KBM-7 (cell line): ENCODE data around the gene PRKAG2.
A peak's percentile ranks its signal among the peaks of the same experiment; 100 is the strongest.
"Not testable (repeated sequence)": the region's sequence is repeated elsewhere in the genome, so short reads cannot be mapped to it uniquely, and the experiment has no call there.

Experiments
- DNase-seq: peaks from one replicate; pipeline ENCODE4 v3.0.0-alpha.2; 2015
- in situ Hi-C: fragments of 300-500 bp; cut with MboI; formaldehyde crosslinking; loops from 2 replicates; pipeline ENCODE4 v1.14.3; 2020; ENCODE audit warnings: low sequenced_read_pairs, low pct_unique_long_range_greater_than_20kb, mixed read lengths

PRKAG2 gene

DNA sequence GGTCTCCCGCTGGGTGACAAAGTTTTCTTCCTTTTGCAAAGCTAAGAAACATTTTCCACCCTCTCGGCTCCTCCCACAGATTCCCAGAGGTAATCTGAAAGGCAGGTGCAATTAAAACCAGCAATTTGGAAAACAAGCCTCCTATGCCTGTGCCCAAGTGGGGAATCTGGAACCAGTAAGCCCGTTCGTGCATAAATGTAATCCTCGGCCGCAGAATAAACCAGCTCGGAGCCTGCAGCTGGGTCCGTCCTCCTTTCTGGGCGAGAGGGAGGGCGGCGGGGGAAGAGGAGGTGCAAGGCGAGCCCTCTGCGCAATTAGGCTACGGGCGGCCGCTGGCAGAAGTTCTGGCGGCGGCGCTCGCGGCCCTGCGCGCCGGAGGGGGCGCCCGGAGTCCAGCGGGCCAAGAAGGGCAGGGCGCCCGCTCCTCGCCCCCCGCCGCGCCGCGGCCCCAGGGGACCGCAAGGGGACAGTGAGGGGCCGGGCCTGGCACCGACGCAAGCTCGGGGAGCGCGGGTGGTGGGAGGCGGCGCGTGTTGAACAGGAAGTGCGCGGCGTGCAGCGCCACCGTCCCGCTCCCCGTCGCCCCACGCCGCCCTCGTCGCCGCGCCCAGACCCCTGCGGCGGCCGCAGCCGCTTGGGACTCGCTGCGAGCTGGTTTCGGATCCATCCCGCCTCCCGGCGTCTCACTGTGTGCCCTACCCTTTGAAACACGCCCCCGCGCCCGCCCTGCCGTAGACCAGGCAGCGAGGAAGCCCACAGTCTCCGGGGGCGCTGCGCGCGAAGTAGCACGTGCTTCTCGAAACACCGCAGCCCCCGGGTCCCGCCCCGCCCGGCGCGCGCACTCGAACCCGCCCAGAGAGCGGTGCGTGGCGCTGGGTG is at the start of gene PRKAG2:
TSS of gene PRKAG2 (minus strand) at position 217 of the 879 bp plus-strand sequence. CDS start 495 bp downstream, outside the sequence.
- in situ Hi-C loops = no loop called here
- DNase-seq = peak; percentile 76

GRCh38 chr7:151926336-151926712 is 49.4 kb upstream of the PRKAG2 start:
- DNase-seq = no peak
- in situ Hi-C loops = no loop called here

GRCh38 chr7:151925446-151926335 is 48.8 kb upstream of the PRKAG2 start:
- in situ Hi-C loops = no loop called here
- DNase-seq = peak; percentile 81

DNA sequence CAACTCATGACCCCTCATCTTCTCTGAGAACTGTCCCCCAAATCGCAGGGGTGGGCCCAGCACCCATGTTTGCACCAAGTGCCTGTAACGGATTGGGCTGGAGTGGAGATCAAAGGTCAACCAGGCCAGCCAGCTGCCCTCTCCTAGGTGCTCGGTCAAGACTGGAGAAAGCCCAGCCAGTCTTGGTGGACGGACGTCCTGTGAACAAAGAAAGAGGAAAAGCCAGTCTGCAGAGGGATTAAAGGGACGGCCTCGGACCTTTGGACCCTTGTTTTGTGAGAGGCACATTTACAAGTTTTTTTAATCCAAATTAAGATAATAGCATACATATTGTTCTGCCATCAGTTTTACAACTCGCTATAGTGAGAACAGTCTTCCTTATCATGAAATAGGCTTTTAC is 47.6 kb upstream of the PRKAG2 start:
- DNase-seq = no peak
- in situ Hi-C loops = no loop called here

DNA sequence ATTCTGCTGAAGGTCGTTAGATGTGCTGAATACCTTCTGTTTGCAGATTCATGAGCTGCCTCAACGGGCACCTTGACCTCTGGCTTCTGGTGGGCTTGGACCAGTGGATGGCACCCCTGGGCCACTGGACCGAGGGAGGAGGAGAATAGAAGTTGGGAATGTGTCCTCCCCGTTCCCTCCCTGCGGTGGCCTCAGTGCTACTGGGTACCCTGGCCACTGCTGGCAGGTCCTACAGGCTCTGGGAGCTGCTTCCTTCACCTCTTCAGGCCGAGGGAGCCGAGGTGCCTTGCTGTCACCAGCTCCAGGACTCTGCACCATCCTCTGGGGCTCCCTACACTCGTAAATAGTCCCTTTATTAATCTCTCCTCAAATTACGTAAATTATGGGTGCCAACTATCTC is 47.1 kb upstream of the PRKAG2 start:
- in situ Hi-C loops = no loop called here
- DNase-seq = no peak

DNA sequence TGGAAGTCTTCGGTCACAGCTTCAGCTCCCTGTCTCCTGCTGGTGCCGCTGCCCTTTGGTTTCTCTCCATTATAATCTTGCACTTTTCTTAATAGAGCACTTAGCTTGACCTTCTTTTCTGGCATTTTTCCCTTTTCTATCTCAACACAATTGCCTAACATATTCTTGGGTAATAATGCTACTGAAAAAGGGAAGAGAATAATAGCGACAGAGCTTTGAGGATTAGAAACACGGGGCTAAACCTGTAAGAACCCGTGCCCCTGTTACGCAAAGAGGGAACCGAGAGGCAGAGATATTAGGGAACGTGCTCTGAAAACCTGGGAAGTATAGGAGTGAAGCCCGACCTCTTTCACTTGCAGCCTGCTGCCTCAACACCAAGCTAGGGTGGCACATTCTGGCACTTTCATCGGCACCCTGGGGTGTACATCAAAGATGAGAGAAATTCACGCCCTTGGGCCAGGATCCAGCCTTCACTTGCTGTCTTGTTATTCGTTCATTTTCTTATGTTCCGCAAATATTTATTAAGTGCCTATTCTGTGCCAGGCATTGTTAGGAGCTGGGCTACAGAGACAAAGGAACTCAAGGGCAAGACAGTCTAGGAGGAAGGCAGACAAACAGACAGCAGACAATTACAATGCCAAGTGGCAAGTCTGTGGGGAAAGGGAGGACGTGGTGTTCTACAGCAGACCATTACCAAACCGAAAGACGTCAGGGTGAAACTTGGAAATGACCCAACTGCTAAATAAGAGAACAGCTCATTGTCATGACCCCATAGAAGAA is 46.4 kb upstream of the PRKAG2 start:
- DNase-seq = no peak

GRCh38 chr7:151921451-151921850 is 44.5 kb upstream of the PRKAG2 start:
- in situ Hi-C loops = no loop called here
- DNase-seq = no peak

More for the DNA sequence above, 46.4 kb upstream of the PRKAG2 start:
- in situ Hi-C loops = no loop called here

DNA sequence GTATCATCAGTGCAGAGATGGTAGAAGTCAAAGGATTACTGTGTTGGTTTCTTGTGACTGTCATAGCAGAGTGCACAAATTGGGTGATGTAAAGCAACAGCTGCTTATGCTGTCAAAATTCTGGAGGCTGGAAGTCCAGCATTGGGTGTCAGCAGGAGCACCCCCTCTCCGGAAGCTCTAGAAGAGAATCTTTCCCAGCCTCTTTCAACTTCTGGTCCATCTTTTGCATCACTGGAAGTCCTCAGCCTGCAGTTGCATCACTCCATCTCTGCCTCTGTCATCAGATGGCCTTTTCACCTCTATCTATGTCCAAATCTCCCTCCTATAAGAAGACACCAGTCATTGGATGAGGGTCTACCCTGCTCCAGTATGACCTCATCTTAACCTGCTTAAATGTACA is 43.6 kb upstream of the PRKAG2 start:
- in situ Hi-C loops = no loop called here
- DNase-seq = no peak

DNA sequence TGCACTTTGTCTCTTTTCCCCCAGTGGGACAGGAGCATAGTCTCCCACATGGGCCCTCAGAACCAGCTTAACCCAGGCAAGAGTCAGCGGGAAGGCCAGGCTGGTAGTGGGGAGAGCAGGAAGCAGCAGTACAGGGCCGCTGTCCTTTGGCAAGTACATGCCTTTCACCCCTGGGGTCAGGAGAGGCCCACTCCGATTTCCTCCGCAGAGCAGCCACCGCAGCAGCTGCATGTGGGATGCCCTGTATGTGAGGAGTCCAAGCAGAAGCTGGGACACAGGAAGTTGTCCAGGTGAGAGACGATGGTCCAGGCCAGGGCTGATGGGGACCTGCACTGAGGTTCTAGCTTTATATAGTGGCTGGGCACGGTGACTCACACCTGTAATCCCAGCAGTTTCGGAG is 42.7 kb upstream of the PRKAG2 start:
- no peak for DNase-seq
- in situ Hi-C loops = no loop called here

GRCh38 chr7:151918510-151918843 is 41.6 kb upstream of the PRKAG2 start:
- in situ Hi-C loops = no loop called here
- DNase-seq = no peak

GRCh38 chr7:151917791-151918509 is 41.0 kb upstream of the PRKAG2 start:
- DNase-seq = no peak
- in situ Hi-C loops = no loop called here

DNA sequence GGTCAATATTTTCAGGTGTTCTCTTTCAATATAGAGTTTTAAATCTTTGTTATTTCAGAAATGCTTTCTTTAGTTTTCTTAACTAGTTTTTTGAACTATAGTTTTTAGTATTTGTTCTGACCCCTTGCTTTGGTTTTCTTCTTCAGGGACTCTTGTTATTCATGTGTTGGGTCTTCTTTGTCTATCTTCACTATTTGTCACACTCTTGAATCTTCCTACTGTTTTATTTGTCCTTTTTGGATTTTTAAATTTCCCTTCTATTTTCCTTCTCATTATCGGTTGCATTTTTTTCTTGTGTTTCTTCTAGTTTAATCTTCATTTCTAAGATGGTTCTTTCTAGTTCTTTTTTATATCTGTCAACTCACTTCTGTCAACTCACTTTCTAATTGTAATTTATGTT is 37.1 kb upstream of the PRKAG2 start:
- in situ Hi-C loops = no loop called here
- DNase-seq = no peak

- in situ Hi-C loops, DNase-seq: not testable (repeated sequence)
Measured at GRCh38 chr7:151910655-151911054, 33.7 kb upstream of the PRKAG2 start.

GRCh38 chr7:151907115-151907514 is 30.2 kb upstream of the PRKAG2 start:
- in situ Hi-C loops, DNase-seq: not testable (repeated sequence)

DNA sequence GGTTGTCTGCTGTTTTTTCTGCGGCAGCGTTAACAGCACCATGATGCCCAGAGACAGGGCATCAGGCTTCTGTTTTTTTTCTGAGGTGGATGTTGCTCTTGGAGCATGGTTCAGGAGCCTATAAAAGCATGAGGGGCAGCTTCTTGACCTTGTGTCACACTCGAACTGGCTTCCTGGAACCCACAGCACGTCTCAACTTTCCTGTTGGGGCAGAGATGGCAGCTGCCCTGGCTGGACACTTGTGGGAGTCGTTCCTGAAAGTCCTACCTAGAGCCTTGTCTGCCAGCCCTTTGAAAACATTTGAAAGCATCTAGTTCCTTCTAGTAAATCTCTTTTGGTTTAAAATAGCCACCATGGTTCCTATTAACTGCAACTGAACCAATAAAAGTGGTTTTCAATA is 28.9 kb upstream of the PRKAG2 start:
- no peak for DNase-seq
- in situ Hi-C loops = no loop called here

- DNase-seq = no peak
- in situ Hi-C loops = no loop called here
Measured at GRCh38 chr7:151905353-151905752, 28.4 kb upstream of the PRKAG2 start.

DNA sequence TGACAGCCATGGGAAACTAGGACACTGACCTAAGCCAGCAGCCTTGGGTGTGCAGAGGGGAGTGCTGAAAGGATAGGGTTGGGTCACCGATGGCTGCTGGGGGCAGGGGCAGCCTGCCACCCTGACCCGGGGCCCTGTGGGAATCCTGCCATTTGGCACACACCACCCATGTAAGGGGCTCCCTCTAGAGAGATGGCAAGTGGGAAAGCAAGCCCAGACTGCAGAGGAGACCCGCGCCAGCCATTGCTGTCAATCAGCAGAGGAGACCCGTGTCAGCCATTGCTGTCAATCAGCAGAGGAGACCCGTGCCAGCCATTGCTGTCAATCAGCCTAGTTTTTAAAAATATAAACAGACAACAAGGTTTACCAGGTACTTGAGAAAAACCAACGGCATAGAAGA is 27.4 kb upstream of the PRKAG2 start:
- no peak for DNase-seq
- in situ Hi-C loops = no loop called here

GRCh38 chr7:151903249-151904032 is 26.5 kb upstream of the PRKAG2 start:
- in situ Hi-C loops = no loop called here
- no peak for DNase-seq
